ENCODE measurements around the gene OPA3.

Gene OPA3

DNA sequence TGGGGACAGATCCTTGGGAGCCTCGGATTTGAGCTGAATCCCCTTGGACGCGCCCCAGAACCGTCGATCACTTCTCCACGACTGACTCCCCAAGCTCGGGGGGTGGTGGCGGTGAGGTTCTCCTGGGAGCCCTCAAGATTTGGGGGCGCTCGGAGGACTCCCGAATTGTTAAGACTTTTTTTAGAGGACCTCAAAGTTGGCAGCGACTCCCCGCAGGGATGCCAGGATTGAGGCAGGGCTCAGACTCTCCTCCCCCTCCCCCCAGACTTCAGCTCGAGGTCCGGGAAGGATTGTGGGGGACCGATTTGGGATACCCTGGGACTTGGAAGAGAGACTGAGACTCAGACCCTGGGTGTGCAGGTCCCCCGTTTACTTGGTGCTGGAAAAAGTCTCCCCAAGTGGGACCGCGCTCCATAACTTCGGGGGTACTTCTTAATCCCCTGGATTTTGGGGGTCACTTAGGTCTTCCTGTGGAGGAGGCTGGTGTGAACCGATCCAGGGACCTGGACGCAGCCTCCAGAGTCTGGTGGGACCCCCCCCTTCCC is 76.7 kb downstream of the OPA3 start:
- no peak for DNase-seq (ENCODE audit: low spot score)
- CTCF ChIA-PET: interaction anchor here (0.6 kb wide), 3 partner anchors 21 to 108 kb away, joined by 3 to 6 read pairs (median 5); no protein-coding TSS in a partner anchor
- POLR2A ChIA-PET (ENCODE audit: low non-redundant PET): interaction anchor here (0.6 to 1.3 kb wide), 2 partner anchors 21 to 245 kb away, joined by 3 to 7 read pairs; no protein-coding TSS in a partner anchor
- TF ChIP-seq, protein P1, sequence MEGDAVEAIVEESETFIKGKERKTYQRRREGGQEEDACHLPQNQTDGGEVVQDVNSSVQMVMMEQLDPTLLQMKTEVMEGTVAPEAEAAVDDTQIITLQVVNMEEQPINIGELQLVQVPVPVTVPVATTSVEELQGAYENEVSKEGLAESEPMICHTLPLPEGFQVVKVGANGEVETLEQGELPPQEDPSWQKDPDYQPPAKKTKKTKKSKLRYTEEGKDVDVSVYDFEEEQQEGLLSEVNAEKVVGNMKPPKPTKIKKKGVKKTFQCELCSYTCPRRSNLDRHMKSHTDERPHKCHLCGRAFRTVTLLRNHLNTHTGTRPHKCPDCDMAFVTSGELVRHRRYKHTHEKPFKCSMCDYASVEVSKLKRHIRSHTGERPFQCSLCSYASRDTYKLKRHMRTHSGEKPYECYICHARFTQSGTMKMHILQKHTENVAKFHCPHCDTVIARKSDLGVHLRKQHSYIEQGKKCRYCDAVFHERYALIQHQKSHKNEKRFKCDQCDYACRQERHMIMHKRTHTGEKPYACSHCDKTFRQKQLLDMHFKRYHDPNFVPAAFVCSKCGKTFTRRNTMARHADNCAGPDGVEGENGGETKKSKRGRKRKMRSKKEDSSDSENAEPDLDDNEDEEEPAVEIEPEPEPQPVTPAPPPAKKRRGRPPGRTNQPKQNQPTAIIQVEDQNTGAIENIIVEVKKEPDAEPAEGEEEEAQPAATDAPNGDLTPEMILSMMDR (conservative IDR thresholded peaks at IDR 0.05; ENCODE audit: low read depth): no peak
- peak overlapping the region; percentile 95 for H3K27ac ChIP-seq

DNA sequence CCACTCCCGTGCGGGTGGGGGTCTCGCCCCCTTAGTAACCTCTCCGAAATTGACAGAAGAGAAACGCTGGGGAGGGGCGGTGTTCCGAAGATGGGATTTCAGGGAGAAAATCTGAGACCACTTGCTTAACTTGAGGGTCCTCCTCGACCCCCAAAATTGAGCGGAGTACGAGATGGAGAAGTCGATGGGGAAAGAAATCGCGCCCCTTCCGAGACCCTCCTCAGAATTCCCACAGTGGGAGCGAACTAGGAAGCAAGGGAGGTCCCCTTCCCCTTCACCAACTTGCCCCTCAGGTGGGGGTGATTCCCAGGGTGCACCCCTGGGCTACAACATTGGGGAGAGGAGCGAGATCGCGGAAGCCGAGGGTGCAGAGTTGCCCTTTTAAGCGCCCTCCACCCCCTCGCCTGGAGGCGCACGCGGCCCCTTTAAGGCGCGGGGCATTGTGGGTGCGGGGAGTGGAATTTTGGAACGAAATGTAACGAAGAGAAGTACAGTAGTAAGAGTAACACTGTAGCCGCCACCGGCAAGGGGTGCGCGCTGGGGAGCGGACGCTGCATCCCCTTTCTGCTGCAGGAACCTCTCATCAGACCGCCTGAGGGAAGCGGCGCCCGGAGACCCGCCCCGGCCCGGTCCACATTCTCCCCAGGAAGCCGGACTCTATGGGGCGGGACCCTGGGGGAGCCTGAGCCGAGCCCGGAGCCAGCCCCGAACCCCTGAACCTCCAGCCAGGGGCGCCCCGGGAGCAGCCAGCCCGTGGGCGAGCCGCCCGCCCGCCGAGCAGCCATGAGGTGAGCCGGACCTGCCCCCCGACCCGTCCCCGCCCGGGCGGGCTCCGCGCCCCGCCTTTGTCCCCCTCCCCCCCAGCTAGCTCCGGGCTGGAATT is 77.4 kb downstream of the OPA3 start, which contains the start of gene VASP:
Gene VASP (plus strand): TSS at position 491 of the 883 bp plus-strand sequence. CDS start 293 bp downstream, at position 784.
- CTCF ChIA-PET: interaction anchor here (0.6 kb wide), 1 partner anchor 108 kb away, joined by 3 read pairs; no protein-coding TSS in a partner anchor

DNA sequence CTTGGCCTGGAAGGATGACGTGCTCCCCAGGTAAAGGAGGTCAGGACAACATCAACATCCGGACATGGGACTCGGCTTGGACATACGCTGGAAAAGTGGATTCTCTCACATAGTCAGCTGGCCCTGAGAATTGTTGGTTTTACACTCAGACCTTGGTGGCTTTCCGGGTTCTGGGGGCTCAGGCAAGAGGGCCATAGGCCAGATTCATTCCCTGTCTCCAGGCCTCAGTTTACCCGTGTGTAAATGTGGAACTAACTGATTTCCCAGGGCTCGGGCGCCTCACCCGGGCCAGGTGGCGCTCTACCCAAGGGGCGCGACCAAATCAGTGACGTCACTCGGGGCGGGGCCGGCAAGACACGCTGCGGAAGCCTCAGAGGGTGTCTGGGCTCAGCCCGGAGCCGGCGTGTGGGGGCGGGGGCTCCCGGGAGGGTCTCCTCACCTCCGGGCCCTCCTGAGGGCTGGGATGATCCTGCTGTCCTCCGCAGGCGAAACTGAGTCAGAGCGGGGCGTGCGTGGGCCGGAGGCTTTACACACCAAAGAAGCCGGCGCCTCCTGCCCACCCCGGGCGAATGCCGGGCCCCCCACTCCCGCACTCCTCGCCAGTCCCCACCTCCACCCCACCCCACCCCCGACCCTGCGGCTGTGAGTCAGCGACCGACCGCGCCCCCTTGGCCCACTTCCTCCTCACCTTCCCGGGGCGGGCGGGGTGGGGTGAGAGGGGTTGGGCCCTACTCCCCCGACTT is 78.2 kb downstream of the OPA3 start:
- peak overlapping the region; percentile 95 for H3K27ac ChIP-seq
- ChIA-PET CTCF (interaction anchor here (1.0 kb wide), 1 partner anchor 12 kb away, joined by 6 read pairs; no protein-coding TSS in a partner anchor), POLR2A (ENCODE audit: low non-redundant PET) (no interaction called here)
- peak; percentile 95 for DNase-seq (ENCODE audit: low spot score)
- TF ChIP-seq, protein P1 (conservative IDR thresholded peaks at IDR 0.05; ENCODE audit: low read depth): peak; percentile 63

More for the DNA sequence above, 77.4 kb downstream of the OPA3 start, which contains the start of gene VASP:
- peak; percentile 86 for DNase-seq (ENCODE audit: low spot score)
- POLR2A ChIA-PET (ENCODE audit: low non-redundant PET): interaction anchor here (0.6 to 1.3 kb wide), 2 partner anchors 21 to 245 kb away, joined by 3 to 7 read pairs; no protein-coding TSS in a partner anchor
- TF ChIP-seq, protein P1 (conservative IDR thresholded peaks at IDR 0.05; ENCODE audit: low read depth): no peak
- peak within 1 kb of the TSS; percentile 95 for H3K27ac ChIP-seq

DNA sequence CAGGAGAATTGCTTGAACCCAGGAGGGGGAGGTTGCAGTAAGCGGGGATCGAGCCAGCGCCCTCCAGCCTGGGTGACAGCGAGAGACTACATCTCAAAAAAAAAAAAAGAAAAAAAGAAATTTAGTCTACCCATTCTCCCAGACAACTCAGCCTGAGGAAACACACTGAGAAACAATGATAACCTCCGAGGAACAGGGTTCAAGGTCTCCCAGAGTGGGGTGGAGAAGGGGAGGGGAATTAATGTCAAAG is 78.7 kb downstream of the OPA3 start:
- DNase-seq (ENCODE audit: low spot score): no peak
- ChIA-PET POLR2A (ENCODE audit: low non-redundant PET) (no interaction called here), CTCF (interaction anchor here (1.0 kb wide), 1 partner anchor 11 kb away, joined by 6 read pairs; no protein-coding TSS in a partner anchor)
- peak overlapping the region; percentile 95 for H3K27ac ChIP-seq
- TF ChIP-seq, protein P1 (conservative IDR thresholded peaks at IDR 0.05; ENCODE audit: low read depth): no peak

DNA sequence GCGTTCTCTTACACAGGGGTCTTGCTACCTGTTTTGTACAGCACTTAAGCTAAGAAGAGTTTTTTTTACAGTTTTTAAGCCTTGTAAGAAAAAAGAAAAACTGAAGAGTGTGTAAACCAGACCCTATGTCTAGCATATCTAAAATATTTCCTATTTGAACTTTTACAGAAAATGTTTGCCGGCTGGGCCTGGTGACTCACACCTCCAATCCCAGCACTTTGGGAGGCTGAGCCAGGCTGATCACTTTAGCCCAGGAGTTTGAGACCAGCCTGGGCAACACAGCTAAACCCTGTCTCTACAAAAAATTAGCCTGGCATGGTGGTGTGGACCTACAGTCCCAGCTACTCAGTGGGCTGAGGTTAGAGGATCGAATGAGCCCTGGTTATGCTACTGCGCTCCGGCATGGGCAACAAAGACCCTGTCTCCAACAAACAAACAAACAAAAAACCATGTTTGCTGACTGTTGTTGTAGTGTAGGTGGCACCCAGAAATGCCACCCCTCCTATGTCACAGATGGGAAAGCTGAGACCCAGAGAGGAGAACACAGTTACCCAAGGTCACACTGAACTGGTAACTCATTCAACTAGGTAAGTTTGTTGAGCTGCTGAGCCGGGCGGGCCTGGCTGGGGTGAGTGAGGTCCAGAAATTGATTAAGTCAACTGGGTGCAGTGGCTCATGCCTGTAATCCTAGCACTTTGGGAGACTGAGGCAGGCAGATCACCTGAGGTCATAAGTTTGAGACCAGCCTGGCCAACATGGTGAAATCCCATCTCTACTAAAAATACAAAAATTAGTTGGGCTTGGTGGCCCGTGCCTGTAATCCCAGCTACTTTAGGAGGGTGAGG is 79.2 kb downstream of the OPA3 start:
- DNase-seq (ENCODE audit: low spot score): no peak
- ChIA-PET POLR2A (ENCODE audit: low non-redundant PET) (no interaction called here), CTCF (interaction anchor here (0.6 to 1.0 kb wide), 4 partner anchors 11 to 188 kb away, joined by 3 to 6 read pairs (median 4); no protein-coding TSS in a partner anchor)
- H3K27ac ChIP-seq: peak overlapping the region; percentile 95
- TF ChIP-seq, protein P1 (conservative IDR thresholded peaks at IDR 0.05; ENCODE audit: low read depth): no peak
